GM19468 (cell line): ENCODE measurements around the gene STN1.
"Not testable (repeated sequence)": the region's sequence is repeated elsewhere in the genome, so short reads cannot be mapped to it uniquely, and the experiment has no call there.

Source experiments
- ATAC-seq: cut with Tn5 transposase; IDR thresholded peaks from one replicate; pipeline ENCODE4 v1.9.1; 2021; ENCODE audit warnings: mild to moderate bottlenecking, moderate library complexity, moderate number of reproducible peaks; ENCODE audit not compliant: unreplicated experiment; ENCODE audit errors: extremely low read depth

Gene STN1

DNA sequence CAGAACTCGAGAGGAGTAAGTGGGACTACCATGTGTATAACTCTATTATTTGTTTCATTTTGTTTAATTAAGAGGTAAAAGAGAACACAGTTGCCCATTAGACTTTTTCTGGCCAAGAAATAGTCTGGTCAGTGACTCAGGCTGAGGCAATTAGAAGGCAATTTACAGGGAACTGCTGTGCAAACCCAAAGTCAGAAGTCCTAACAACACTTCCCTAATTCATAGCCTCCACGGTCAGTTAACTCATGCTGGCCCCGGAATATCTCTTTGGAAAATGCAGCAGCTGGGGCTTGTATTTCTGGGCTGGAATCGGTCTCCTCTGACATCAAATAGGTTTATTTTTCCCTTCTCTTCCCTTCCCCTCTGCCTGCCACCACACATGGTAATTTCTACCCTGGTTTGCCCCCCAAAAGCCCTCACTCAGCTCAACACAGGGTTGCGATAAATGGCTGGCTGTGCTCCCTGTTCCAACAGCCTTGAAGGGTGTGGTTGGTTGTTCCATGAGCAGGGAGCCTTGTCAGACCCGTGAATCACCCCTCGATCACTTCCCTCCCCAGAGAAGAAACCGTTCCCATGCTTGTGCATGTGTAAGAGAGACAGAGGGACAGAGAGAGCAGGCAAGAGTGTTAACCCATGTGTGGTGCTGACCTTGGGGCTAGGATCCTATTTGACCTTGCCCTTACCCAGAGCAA is 68.0 kb downstream of the STN1 start:
- ATAC-seq: no peak

DNA sequence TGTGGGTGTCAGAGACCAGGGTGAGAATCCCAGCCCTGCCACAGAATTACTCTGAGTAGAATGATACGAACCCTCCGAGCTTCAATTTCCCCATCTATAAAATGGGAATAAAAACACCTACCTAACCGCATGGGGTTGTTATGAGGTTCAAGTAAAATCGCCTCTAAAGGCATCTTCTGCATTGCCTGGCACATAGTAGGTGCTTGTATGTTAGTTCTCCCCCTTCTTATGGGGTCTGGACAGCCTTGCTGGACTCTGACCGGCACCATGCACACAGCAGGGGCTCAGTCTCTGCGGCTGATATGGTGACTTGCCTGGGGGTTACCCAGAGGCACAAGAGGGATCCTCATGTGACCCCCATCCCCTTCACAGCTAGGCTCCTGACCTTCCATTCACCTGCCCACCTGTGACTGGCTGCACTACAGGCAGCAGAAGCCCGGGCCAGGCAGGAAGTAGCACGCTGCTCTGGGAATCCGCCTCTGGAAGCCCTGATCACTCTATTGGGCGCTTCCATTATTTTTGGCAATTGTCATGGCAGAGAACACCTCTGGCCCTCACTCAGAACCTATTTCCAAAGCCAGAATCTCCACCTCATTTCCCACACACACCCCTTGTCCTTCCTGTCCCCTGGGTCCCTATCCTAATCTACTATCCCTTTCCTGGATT is 68.6 kb downstream of the STN1 start:
- no peak for ATAC-seq

DNA sequence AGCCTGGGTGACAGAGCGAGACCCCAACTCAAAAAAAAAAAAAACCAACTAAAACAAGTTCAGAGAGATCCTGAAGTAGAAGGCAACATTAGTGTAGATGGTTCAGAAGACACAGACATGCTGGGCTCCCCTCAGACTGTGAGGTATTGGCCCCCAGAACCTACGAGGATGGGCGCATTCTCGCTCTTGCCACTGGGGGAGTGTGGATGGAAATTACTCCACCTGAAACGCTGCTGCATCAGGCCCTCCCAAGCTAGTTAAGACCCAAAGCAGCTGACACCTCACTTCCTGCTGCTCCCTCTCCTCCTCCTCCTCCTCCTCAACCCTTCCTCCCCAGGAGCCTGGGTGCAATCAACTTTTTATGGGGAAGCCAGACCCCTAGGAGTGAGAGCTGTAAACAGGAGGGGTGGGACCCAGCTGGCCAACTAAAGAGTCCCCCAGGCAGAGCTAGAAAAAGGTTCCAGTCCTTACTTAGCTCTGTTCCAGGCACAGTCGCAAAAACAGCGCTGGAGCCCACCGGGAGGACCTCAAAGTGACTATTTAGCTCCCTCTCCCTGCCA is 70.0 kb downstream of the STN1 start:
- ATAC-seq: no peak

DNA sequence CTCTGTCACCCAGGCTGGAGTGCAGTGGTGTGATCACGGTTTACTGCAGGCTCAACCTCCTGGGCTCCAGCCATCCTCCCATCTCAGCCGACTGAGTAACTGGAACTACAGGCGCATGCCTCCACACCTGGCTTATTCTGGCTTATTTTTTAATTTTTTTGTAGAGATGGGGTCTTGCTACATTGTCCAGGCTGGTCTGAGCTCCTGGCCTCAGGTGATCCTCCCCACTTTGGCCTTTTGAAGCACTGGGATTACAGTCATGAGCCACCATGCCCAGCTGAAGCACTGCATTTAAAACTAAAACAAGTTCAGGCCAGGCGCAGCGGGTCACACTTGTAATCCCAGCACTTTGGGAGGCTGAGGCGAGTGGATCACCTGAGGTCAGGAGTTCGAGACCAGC is 70.6 kb downstream of the STN1 start:
- ATAC-seq: no peak

DNA sequence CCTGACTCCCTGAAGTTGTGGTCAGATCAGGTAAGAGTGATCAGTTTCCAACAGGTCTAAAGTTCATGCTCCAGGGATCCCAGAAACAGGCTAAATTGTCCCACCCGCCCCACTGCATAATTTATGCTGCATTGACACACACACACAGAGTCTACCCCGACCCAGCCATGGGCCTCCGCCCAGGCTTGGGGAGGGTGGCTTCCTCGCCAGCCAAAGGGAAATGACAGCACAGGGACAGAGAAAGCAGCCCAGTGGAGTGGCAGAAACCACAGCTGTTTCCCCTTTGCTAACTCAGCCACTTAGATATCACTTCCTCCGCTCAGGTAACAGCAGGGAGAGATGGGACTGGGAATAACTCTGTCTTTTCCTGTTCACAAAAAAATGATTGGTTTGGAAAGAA is 72.0 kb downstream of the STN1 start:
- no peak for ATAC-seq

DNA sequence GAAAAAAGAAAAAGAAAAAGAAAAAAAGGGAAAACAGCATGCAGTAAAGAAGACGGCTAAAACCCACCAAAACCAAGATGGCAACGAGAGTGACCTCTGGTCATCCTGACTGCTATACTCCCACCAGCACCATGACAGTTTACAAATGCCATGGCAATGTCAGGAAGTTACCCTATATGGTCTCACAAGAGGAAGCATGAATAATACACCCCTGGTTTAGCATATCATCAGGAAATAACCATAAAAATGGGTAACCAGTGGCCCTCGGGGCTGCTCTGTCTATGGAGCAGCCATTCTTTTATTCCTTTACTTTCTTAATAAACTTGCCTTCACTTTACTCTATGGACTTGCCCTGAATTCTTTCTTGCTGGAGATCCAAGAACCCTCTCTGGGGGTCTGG is 72.6 kb downstream of the STN1 start:
- not testable (repeated sequence) for ATAC-seq

DNA sequence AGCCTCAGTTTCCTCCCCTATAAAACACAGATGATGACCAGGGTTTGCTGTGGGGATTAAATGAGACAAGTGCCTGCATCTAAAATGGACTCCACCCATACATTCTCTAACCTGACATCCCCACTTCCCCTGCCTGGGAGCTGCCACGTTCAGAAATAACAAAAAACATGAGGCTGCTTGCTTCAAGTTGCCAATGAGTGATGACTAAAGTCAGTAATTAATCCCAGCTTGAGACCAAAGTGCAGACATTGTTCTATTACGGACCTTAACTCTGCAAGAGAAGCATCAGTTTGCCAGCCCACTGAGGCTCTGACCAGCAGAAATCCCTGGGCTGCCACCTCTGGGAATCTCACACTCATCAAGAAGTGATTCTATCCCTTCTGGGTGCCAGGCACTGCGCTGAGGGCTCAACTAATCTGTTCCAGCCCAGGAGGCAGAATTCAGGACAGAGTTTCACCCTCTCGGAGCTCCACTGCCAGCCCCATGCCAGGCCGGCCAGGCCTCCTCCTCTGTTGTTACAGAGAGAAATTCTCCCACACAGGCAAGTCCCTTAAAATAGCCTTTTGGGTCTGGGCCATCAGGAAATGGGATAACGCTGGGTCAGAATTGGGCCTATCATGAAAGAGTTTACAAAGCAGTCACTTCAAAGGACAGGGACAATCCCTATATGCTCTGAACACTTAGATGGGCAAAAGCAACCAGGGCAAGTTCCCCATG is 74.0 kb downstream of the STN1 start:
- ATAC-seq: no peak

DNA sequence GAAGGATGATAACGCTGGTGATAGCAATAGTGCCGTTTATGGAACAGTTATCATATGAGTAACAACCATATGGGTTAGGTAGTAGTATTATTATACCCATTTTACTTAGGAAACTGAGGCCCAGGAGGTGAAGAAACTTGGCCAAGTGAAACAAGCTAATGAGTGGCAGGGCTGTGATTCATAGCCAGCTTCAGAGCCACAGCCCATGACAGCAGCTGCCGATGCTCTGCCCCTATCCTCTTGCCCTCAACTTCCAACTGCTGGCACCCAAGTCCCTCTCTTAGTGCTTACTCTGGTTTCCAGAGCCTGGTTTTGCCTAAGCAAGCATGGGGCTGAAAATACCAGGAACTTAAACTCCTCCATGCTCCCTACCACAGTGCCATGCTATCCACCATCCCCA is 74.9 kb downstream of the STN1 start:
- ATAC-seq: no peak

DNA sequence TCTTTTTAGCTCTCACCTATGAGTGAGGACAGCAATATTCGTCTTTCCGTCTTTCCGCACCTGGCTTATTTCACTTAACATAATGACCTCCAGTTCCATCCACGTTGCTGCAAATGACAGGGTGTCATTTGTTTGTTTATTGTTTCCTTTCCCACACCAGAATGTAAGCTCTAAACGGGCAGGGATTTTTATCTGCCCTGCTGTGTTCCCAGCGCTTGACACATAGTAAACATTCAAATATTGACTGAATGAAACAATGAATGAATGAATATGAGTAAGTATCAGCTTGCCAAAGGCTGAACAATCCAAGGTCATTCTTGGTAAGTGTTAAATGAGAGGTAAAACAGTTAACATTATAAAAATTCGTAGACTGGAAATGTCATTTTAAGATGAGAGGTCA is 75.4 kb downstream of the STN1 start:
- no peak for ATAC-seq

DNA sequence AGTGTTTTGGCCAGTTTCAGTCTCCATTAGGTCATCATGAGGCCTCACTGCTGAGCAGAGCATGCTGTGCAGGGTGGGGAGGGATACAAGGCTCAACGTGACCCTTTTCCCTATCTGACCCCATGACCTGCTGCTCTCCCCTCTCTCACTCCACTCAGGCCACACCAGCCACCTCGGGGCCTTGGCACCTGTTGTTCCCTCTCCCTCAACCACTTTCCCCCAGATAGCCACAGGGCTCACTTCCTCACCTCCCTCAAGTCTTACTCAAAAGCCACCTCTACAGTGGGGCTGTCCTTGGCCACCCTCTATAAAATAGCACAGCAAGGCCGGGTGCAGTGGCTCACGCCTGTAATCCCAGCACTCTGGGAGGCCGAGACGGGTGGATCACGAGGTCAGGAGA is 76.5 kb downstream of the STN1 start:
- no peak for ATAC-seq

DNA sequence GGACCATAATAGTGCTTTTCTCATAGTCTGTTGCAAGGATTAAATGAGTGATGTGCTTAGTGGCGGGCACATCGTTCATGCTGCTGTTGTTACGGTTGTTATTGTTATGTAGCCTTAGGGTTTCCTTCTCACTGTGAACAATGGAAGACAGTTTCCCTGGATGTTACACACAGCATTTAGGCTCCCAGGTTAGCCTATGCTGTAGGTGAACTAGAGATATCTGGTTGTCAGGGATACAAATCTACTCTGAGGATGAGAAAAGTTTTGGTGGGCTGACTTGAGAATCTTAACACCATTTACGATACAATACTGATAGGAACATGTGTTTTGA is 77.3 kb downstream of the STN1 start:
- no peak for ATAC-seq

DNA sequence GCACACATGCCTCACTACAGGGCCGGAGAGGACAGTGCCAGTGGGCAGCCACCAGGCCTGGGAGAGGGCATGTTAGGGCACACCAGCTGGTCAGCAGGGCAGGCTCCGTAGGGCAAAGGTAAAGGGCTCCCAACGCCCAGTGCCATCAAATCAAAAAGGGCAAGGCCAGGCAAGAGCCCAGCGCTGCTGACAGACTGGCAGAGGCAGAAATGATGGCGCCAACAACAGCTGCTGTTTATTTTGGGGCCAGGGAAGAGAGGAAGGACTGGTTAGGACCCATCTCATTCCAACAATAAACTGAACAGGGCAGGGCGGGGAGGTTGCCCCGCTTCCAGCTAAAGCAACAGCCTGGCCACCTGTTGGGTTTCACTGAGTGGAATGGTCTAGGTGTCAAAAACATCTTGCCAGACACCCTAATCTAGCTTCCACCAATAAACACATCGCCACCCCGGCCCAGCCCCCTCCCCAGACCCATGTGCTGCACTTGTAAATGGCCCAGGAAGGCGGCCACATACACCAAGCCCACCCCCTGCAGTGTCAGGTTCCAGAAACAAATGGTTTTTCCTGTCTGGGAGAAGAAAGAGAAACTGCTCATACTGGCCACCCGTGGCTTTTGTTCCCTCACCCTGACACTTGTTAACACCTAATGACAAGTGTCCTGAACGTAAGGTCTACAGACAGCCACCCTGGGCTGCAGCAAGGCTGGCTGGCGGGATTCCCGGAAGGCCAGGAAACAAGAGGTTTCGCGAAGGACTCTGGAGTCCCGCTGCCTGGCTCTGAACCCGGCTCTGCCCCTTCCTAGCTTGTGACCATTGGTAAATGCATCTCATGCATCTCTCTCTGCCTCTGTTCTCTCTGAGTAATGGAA is 77.9 kb downstream of the STN1 start:
- no peak for ATAC-seq

DNA sequence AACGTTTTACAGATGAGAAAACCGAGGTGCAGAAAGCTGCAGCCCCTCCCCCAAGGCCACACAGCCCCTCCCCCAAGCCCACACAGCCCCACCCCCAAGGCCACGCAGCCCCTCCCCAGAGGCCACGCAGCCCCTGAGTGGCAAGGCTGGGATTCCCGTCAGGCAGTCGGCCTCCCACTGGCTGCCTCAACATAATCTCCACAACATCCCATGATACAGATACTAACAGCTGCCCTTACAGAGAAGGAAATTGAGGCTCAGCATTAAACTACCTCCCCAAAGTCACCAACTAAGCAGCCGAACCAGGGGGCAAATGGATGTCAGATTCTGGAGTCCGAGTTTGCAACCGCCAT is 78.5 kb downstream of the STN1 start:
- ATAC-seq: no peak

DNA sequence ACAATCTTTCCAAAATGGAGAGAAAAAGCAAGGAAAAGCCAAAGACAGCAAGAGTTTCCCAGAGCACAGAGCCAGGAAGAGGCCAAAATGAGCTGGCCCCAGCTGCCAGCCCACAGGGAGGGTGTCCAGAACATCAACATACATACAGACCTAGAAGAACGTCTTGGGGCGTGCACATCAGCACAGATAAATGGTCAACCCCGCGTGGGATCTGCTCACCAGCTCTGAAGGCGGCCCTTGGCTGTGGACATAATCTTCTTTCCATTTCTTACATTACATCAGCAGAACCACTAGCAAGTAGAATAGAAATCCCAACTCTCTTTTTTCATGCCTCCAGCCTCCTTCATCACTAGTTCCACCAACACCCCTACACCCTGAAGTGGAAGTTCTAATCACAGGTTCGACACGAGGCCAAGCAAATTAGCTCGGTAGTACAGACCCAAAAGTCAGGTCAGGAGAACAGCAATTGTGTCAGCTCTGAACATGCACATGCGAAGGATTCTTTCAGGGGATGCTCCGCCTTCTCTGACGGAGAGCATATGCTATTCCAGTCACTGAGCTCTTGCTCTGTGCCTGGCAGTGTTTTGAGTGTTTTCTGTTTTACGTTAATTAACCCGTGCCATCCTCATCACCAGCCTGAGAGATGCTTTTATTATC is 79.0 kb downstream of the STN1 start:
- no peak for ATAC-seq

DNA sequence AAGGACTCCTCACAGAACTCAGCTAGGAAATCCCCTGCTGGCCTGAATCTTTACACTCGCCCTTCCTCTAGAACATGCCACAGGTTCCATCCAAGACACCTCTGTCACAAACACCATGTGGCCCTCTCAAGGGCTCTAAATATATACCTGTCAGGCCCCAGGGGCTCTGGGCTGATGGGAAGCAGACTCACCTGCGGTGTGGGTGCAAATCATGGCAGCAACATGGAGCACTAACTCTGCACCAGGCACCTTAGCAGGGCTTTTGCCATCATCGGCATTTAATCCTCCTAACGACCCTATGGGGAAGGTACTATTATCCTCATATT is 80.0 kb downstream of the STN1 start:
- ATAC-seq: no peak

DNA sequence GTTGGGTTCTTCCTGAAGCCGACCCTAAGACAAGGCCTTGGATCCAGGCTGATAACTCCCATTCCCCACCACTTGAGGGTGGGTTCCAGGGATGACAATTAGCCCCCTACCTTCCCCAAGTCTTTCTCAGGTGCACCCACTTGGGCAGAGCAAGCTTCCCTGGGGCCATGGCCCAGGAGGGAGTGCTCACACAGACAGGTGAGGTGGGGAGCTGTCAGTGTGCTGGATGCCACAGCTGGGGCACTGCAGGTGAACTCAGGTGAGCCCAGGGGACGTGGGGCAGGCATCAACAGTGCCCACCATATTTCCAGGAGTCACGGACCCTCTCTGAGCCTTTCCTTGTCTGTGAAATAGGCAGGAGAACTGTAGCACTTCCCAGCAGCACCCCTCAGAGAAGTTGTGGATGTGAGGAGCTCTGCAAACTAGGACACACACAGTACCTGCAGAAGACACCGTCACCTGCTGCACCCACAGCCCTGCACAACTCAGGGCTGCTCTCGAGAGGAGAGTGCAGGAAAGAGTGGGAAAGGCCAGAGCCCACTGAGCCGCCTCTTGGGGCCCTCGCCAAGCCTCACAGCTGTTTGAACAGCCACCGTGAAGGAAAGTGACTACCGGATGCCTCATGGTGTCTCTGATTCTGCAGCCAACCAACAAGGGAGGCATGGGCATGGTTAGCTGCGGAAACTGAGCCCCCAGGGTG is 80.5 kb downstream of the STN1 start:
- ATAC-seq: no peak

DNA sequence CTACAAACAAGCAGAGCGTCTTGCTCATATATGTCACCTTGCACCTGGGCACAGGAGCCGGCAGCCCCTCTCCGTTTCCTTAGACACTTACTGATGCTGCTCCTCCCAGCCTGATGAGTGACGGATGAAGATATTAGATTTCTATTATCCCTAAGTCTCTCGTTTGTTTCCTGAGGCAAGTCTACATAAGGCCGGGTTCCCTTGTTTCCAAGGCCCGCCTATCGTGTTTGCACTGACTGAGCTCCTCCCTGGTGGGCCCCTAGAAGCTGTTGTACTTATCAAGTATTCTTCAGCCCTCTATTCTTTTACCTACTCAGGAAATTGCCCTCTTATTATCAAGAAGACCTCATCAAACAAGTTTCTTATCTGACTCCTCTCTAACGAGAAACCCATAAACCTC is 81.1 kb downstream of the STN1 start:
- ATAC-seq: no peak

DNA sequence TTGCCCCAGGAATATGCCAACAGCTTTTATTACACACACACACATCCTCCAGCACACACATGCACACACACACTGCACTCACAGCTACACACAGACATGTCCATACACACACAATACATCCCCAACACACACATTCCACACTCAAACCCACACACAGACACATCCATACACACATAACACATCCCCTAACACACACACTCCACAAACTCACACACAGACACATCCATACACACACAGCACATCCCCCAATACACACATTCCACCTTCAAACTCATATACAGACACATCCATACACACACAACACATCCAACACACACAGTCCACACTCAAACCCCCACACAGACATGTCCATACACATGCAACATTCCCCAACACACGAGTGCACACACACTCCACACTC is 81.7 kb downstream of the STN1 start:
- no peak for ATAC-seq
